Esophagus muscularis mucosa (tissue), 4 donors: ENCODE results near the gene PPP1R3C.

Source experiments
- EP300 ChIP-seq: sonication (generic); formaldehyde crosslinking; IDR thresholded peaks from one replicate; pipeline ENCODE4 v1.6.1; 2017; ENCODE audit warnings: antibody characterized with exemption
- POLR2A ChIP-seq: fragments of 450-650 bp; IDR thresholded peaks from one replicate; pipeline ENCODE4 v1.6.1; 2017; ENCODE audit warnings: antibody characterized with exemption, moderate library complexity, mild to moderate bottlenecking, low read depth
- POLR2AphosphoS5 ChIP-seq, 2 donors: sonication (generic); formaldehyde crosslinking; IDR thresholded peaks; one replicate each; pipeline ENCODE4 v1.6.1; 2017; ENCODE audit warnings: antibody characterized with exemption in 2 of 2
- TF ChIP-seq, protein P1 (sequence below), 3 experiments: fragments of 200-600 bp in 2 of 3; fragments of 450-650 bp in 1 of 3; sonication (generic) in 2 of 3; IDR thresholded peaks; one replicate each; pipeline ENCODE4 v1.5.1; 2017 to 2019; ENCODE audit warnings: antibody characterized with exemption in 3 of 3, mild to moderate bottlenecking in 2 of 3, moderate library complexity in 1 of 3

DNA sequence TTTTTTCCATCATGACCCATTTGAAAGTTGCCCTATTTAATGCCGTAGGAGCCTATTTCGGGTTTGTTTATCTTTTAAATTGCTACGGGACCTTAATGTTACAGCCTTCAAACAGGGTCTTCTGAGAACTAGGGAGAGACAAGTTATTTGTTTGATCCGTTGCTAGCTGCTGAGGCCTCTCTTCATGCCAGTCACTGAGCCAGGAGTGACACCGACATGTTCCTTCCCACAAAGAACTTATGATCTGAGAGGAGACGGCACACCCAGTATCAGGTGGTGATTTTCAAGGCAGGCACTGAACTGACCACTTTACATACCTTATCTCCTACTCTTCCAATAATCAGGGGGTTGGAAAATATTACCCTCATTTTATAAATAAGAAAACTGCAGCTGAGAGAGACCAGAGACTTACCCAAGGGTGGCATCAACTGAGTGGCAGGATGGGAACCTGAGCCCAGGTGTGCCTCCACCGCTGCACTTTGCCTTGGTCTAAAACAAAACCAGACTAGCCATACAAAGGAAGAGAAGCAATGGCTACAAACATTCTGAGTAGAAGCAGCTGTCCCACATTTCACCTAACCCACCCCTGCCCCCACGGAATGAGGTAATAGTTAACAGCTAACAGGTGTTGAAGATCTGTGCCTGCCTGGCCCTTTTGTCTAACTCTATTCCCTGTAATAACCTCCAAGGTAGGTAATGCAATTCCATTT lies 40.5 kb downstream of the PPP1R3C start:
- TF ChIP-seq, protein P1, sequence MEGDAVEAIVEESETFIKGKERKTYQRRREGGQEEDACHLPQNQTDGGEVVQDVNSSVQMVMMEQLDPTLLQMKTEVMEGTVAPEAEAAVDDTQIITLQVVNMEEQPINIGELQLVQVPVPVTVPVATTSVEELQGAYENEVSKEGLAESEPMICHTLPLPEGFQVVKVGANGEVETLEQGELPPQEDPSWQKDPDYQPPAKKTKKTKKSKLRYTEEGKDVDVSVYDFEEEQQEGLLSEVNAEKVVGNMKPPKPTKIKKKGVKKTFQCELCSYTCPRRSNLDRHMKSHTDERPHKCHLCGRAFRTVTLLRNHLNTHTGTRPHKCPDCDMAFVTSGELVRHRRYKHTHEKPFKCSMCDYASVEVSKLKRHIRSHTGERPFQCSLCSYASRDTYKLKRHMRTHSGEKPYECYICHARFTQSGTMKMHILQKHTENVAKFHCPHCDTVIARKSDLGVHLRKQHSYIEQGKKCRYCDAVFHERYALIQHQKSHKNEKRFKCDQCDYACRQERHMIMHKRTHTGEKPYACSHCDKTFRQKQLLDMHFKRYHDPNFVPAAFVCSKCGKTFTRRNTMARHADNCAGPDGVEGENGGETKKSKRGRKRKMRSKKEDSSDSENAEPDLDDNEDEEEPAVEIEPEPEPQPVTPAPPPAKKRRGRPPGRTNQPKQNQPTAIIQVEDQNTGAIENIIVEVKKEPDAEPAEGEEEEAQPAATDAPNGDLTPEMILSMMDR (IDR thresholded peaks at IDR 0.05), result no peak
- no peak for TF ChIP-seq POLR2A
- TF ChIP-seq POLR2AphosphoS5 (IDR thresholded peaks at IDR 0.05), result peak in 1 of 2 donors; percentile 3
- no peak for TF ChIP-seq EP300
